Measurements from ENCODE around the gene KCNJ14.
"Not testable (repeated sequence)": the region's sequence is repeated elsewhere in the genome, so short reads cannot be mapped to it uniquely, and the experiment has no call there.

The KCNJ14 gene

GRCh38 chr19:48487948-48488347 is 32.6 kb downstream of the KCNJ14 start:
- TF ChIP-seq, protein P1, sequence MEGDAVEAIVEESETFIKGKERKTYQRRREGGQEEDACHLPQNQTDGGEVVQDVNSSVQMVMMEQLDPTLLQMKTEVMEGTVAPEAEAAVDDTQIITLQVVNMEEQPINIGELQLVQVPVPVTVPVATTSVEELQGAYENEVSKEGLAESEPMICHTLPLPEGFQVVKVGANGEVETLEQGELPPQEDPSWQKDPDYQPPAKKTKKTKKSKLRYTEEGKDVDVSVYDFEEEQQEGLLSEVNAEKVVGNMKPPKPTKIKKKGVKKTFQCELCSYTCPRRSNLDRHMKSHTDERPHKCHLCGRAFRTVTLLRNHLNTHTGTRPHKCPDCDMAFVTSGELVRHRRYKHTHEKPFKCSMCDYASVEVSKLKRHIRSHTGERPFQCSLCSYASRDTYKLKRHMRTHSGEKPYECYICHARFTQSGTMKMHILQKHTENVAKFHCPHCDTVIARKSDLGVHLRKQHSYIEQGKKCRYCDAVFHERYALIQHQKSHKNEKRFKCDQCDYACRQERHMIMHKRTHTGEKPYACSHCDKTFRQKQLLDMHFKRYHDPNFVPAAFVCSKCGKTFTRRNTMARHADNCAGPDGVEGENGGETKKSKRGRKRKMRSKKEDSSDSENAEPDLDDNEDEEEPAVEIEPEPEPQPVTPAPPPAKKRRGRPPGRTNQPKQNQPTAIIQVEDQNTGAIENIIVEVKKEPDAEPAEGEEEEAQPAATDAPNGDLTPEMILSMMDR (IDR thresholded peaks at IDR 0.05), result no peak
- Histone ChIP-seq H3K4me3 (no peak overlapping the region), H3K27ac (peak overlapping the region in 1 of 2 donors; percentile 72)
- DNase-seq (ENCODE audit: low spot score), result no peak

DNA sequence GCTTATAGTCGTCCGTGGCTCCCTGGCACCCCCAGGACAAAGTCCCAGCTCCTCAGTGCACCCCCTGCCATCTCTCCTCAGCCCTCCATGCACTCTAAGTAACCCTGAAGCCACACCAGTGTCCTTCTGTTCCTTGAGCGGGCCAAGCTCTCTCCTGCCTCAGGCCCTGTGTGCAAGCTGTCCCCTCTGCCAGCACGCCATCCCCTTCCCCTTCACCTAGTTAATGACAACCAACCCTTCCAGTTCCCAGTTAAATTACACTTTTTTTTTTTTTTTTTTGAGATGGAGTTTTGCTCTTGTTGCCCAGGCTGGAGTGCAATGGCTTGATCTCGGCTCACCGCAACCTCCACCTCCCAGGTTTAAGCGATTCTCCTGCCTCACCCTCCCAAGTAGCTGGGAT is 33.1 kb downstream of the KCNJ14 start:
- peak overlapping the region in 1 of 2 donors; percentile 72 for H3K27ac ChIP-seq
- not testable (repeated sequence) for DNase-seq (ENCODE audit: low spot score); H3K4me3 ChIP-seq

DNA sequence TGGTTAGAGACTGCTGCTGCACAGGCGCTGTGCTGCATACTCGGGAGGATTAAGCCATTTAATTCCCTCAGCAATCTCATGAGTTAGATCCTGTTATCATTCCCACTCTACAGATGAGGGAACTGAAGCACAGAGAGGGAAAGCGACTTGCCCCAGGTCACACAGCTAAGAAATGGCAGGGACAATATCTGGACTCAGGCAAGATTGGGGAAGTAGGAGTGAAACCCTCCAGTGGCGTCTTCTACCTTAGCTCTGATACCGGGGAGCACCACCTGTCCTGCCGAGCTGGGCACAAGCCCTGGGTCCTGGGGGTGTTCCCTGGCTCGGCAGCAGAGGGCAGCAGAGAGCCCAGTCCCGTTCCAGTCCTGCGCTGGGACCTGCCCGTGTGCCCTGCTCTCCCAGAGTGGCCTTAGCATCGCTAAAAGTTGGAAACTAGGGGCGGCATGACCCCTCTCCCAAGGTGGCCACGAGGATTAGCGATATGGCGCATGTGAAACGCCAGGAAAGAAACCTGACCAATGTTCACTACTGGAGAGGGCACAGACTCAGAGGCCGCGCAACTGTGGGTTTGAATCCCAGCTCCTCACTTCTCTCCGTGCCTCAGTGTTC is 34.3 kb downstream of the KCNJ14 start:
- TF ChIP-seq, protein P1 (IDR thresholded peaks at IDR 0.05), result peak; percentile 92
- Histone ChIP-seq H3K4me3 (no peak overlapping the region), H3K27ac (no peak overlapping the region)
- DNase-seq (ENCODE audit: low spot score), result no peak

GRCh38 chr19:48490981-48491792 is 35.8 kb downstream of the KCNJ14 start:
- Histone ChIP-seq H3K27ac (peak overlapping the region in 1 of 2 donors; percentile 19), H3K4me3 (peak overlapping the region; percentile 36)
- TF ChIP-seq, protein P1 (IDR thresholded peaks at IDR 0.05), result no peak
- DNase-seq (ENCODE audit: low spot score), result no peak

DNA sequence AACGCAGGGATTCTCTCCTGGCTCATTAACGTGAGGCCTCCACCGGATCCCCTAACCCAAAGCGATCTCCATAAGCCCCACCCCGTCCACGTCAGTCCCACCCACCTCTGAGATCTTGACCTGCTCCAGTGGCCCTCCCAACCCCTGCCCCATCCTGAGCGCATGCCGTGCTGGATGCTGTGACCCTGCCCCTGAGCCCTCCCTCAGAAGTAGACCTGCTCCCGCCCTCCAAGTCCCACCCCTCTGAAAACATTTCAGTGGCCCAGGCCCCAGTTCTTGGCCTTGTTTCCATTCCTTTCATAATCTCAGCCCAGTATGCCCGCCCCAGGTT is 36.4 kb downstream of the KCNJ14 start:
- Histone ChIP-seq H3K27ac (no peak overlapping the region), H3K4me3 (no peak overlapping the region)
- no peak for DNase-seq (ENCODE audit: low spot score)
- TF ChIP-seq, protein P1 (IDR thresholded peaks at IDR 0.05), result no peak

DNA sequence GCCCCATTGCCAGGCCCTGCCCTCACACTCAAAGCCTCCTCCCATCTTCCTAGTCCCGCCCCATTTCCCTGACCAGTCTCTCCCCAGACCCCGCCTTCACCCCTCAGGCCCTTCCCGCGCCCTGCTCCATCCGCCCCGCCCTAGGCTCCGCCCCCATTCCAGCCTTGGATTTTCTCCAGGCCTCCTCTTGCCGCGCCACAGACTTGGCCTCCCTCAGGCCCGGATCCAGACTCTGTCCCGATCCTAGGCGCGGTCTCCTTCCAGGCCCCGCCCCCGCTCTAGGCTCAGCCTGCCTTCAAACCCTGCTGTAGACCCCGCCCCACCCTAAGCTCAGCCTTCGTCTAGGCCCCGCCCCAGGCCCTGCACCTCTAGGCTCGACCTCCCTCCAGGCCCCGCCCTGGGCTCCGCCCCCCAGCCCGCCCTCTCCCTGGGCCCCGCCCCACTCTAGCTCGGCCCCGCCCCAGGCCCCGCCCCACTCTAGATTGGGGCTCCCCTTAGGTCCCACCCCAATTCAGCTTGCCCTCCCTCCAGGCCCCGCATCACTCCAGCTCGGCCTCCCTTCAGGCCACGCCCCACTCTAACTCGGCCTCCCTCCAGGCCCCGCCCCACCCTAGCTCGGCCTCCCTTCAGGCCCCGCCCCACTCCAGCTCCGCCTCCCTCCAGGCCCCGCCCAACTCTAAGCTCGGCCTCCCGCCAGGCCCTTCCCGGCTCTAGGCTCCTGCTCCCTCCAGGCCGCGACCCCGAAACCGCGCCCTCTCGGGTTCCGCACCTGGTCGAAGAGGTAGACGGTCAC is 37.7 kb downstream of the KCNJ14 start:
- Histone ChIP-seq H3K27ac (peak overlapping the region; percentile 24 to 81), H3K4me3 (peak overlapping the region; percentile 76)
- TF ChIP-seq, protein P1 (IDR thresholded peaks at IDR 0.05), result no peak
- peak; percentile 98 for DNase-seq (ENCODE audit: low spot score)

DNA sequence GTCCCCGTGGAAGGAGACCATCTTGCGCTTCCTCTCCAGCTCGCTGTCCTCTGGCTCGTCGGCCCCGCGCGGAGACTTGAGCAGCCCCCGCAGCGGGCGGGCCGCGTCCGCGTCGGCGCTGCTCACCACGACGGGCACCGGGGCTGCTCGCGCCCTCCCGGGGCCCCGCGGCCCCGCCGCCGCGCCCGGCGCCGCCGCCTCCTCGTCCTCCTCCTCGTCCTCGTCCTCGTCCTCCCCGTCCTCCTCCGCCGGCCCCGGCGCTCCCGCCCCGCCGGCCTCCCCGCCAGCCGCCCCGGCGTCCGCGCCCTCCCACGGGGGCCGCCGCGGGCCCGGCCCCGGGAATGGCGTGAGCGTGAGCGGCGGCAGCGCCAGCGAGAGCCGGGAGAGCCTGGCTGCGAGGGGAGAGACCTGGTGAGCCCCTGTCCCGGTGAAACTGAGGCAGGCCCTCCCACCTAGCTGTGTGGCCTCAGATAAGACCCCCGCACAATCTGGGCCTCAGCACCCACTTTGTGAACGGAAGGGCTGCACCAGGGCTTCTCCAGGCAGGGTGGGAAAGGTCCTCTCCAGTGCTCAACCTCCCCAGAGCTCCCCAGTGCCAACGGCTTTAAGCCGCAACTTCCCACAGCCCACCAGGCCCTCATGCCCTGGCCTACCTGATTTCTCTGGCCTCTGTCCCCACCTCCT is 38.5 kb downstream of the KCNJ14 start:
- DNase-seq (ENCODE audit: low spot score), result no peak
- peak overlapping the region in 1 of 2 donors; percentile 81 for H3K27ac ChIP-seq
- TF ChIP-seq, protein P1 (IDR thresholded peaks at IDR 0.05), result no peak
- H3K4me3 ChIP-seq, result peak overlapping the region; percentile 76
